Activated naive CD8-positive, alpha-beta T cell treated with anti-CD3 and anti-CD28 coated beads, Interleukin-2, amount 50 U/mL, for 16 hours (primary cell): ENCODE measurements around the gene FPGS.
"Not testable (repeated sequence)": the region's sequence is repeated elsewhere in the genome, so short reads cannot be mapped to it uniquely, and the experiment has no call there.

Experiments used
- DNase-seq: peaks from one replicate; pipeline ENCODE4 v3.0.0-alpha.2; 2020; ENCODE audit warnings: low read depth, low spot score

Gene FPGS

GRCh38 chr9:127771570-127772189 is 31.0 kb upstream of the FPGS start:
- DNase-seq: no peak

GRCh38 chr9:127772603-127773002 is 30.1 kb upstream of the FPGS start:
- no peak for DNase-seq

- no peak for DNase-seq
Observed at GRCh38 chr9:127773272-127773671, 29.4 kb upstream of the FPGS start.

- no peak for DNase-seq
Observed at GRCh38 chr9:127773981-127774380, 28.7 kb upstream of the FPGS start.

GRCh38 chr9:127776195-127776923 is 26.3 kb upstream of the FPGS start:
- peak; percentile 42 for DNase-seq

- DNase-seq: no peak
Observed at GRCh38 chr9:127776924-127777289, 25.8 kb upstream of the FPGS start.

GRCh38 chr9:127777368-127777980 is 25.2 kb upstream of the FPGS start:
- no peak for DNase-seq

GRCh38 chr9:127778280-127779135 is 24.2 kb upstream of the FPGS start, which contains the start of gene SH2D3C:
SH2D3C (minus strand) TSS chr9:127778666; CDS start chr9:127778627, 39 bp downstream.
- DNase-seq: no peak

GRCh38 chr9:127779136-127779981 is 23.3 kb upstream of the FPGS start:
- DNase-seq: peak; percentile 34

GRCh38 chr9:127780126-127780885 is 22.4 kb upstream of the FPGS start:
- DNase-seq: no peak

- not testable (repeated sequence) for DNase-seq
Observed at GRCh38 chr9:127780909-127781308, 21.8 kb upstream of the FPGS start.

GRCh38 chr9:127781806-127782205 is 20.9 kb upstream of the FPGS start:
- no peak for DNase-seq

- peak; percentile 22 for DNase-seq
Observed at GRCh38 chr9:127783111-127784008, 19.3 kb upstream of the FPGS start.

- DNase-seq: peak; percentile 73
Observed at GRCh38 chr9:127785023-127785932, 17.4 kb upstream of the FPGS start.

- peak; percentile 77 for DNase-seq
Observed at GRCh38 chr9:127785933-127786772, 16.5 kb upstream of the FPGS start, which contains the start of gene CDK9. CDK9 (plus strand) TSS chr9:127786034; CDS start chr9:127786149, 115 bp downstream.

GRCh38 chr9:127786773-127787104 is 15.9 kb upstream of the FPGS start:
- DNase-seq: no peak

- DNase-seq: peak; percentile 35
Observed at GRCh38 chr9:127788337-127789011, 14.2 kb upstream of the FPGS start.
